ENCODE data around the gene GIT1.

Gene GIT1

GRCh38 chr17:29586676-29587469 is 2.6 kb downstream of the GIT1 start:
- POLR2A ChIA-PET, result interaction anchor here (0.6 to 2.3 kb wide), 5 partner anchors 17 to 293 kb away, joined by 3 to 8 read pairs (median 7); partner anchors contain the start of genes ABHD15, CORO6, NUFIP2 and TP53I13
- no peak for DNase-seq (ENCODE audit: extremely low spot score)
- no peak for TF ChIP-seq ZNF384 (IDR thresholded peaks at IDR 0.05)
- no peak for TF ChIP-seq CTBP1 (IDR thresholded peaks at IDR 0.05; ENCODE audit: borderline replicate concordance)
- CTCF ChIA-PET, result interaction anchor here (0.7 to 1.0 kb wide), 2 partner anchors 22 to 434 kb away, joined by 3 read pairs; no protein-coding TSS in a partner anchor

GRCh38 chr17:29585080-29585751 is 4.2 kb downstream of the GIT1 start:
- no peak for DNase-seq (ENCODE audit: extremely low spot score)
- CTCF ChIA-PET, result no interaction called here
- no peak for TF ChIP-seq CTBP1 (IDR thresholded peaks at IDR 0.05; ENCODE audit: borderline replicate concordance)
- TF ChIP-seq BHLHE40 (IDR thresholded peaks at IDR 0.05; ENCODE audit: borderline replicate concordance), result no peak
- TF ChIP-seq ARNT (IDR thresholded peaks at IDR 0.05), result no peak
- TF ChIP-seq L3MBTL2 (conservative IDR thresholded peaks at IDR 0.05), result no peak
- TF ChIP-seq LEF1 (IDR thresholded peaks at IDR 0.05; ENCODE audit: borderline replicate concordance), result no peak
- TF ChIP-seq SUZ12 (IDR thresholded peaks at IDR 0.05), result no peak
- no peak for TF ChIP-seq SP1 (IDR thresholded peaks at IDR 0.05)
- no peak for TF ChIP-seq FOXK2 (IDR thresholded peaks at IDR 0.05)
- TF ChIP-seq PKNOX1 (IDR thresholded peaks at IDR 0.05), result no peak
- TF ChIP-seq HDGF (IDR thresholded peaks at IDR 0.05; ENCODE audit: borderline replicate concordance), result no peak
- no peak for TF ChIP-seq ZNF384 (IDR thresholded peaks at IDR 0.05)
- TF ChIP-seq NFRKB (IDR thresholded peaks at IDR 0.05), result no peak
- TF ChIP-seq FOXA1 (IDR thresholded peaks at IDR 0.05), result no peak
- no peak for TF ChIP-seq ELF4 (IDR thresholded peaks at IDR 0.05)
- TF ChIP-seq FOXM1 (IDR thresholded peaks at IDR 0.05; ENCODE audit: borderline replicate concordance), result no peak
- no peak for TF ChIP-seq TARDBP (IDR thresholded peaks at IDR 0.05)
- POLR2A ChIA-PET, result interaction anchor here (1.4 kb wide), 1 partner anchor 291 kb away, joined by 4 read pairs; the partner anchor contains the start of gene NUFIP2

- POLR2A ChIA-PET, result interaction anchor here (1.0 kb wide), 1 partner anchor 8 kb away, joined by 7 read pairs; the partner anchor contains the start of gene ANKRD13B
- CTCF ChIA-PET, result no interaction called here
- TF ChIP-seq BHLHE40 (IDR thresholded peaks at IDR 0.05; ENCODE audit: borderline replicate concordance) (no peak), CTBP1 (IDR thresholded peaks at IDR 0.05; ENCODE audit: borderline replicate concordance) (no peak), FOXM1 (IDR thresholded peaks at IDR 0.05; ENCODE audit: borderline replicate concordance) (no peak), NFRKB (IDR thresholded peaks at IDR 0.05) (no peak), PKNOX1 (IDR thresholded peaks at IDR 0.05) (no peak), ARNT (IDR thresholded peaks at IDR 0.05) (no peak), HDGF (IDR thresholded peaks at IDR 0.05; ENCODE audit: borderline replicate concordance) (no peak), ZNF384 (IDR thresholded peaks at IDR 0.05) (no peak), ELF4 (IDR thresholded peaks at IDR 0.05) (no peak), FOXA1 (IDR thresholded peaks at IDR 0.05) (no peak), SP1 (IDR thresholded peaks at IDR 0.05) (no peak), TARDBP (IDR thresholded peaks at IDR 0.05) (no peak), SUZ12 (IDR thresholded peaks at IDR 0.05) (no peak), L3MBTL2 (conservative IDR thresholded peaks at IDR 0.05) (no peak), FOXK2 (IDR thresholded peaks at IDR 0.05) (no peak)
- no peak for DNase-seq (ENCODE audit: extremely low spot score)
Measured at GRCh38 chr17:29584452-29585079, 4.9 kb downstream of the GIT1 start.

DNA sequence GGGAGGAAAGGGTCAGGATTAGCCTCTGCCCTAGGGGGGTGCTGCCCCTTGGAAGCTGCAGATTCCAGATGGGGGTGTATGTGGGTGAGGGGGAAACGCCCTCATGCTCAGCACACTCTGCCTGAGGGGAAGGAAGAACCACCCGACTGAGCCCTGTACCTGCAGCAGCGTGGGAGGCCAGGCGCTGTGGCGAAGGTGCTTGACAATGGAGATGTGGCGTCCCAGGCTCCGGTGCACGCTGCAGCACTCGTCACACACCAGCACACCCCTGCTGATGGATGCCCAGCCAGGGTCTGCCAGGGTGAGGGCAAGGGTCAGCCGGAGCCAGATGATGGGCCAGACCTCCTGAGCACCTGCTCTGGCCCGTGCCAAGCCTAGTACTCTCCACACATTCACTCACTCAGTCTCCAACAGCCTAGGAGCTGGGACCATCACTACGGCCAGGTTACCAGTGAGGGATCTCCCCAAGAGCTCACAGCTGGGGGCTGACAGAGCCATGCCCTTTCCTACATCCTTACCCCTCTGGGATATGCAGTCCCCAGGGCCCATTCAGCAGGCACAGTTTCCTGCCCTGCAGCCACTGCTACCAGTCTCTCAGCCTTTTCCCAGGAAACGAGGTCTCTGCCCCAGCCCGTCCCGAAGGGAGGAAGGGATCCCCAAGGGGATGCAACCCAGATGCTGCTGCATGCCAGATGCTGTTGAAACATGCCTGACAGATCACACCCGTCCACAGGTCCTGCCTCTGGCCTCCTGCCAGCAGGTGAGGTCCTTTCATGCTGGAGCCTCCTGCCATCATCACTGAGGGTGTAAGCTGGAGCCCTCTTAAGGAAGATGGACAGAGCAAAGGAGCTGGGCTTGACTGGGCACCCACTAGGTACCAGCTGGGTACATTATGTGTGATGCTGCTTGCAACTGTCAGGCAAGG is 5.9 kb downstream of the GIT1 start:
- TF ChIP-seq SUZ12 (IDR thresholded peaks at IDR 0.05) (no peak), FOXM1 (IDR thresholded peaks at IDR 0.05; ENCODE audit: borderline replicate concordance) (no peak), NFRKB (IDR thresholded peaks at IDR 0.05) (no peak), ZNF384 (IDR thresholded peaks at IDR 0.05) (no peak), FOXA1 (IDR thresholded peaks at IDR 0.05) (no peak), CTBP1 (IDR thresholded peaks at IDR 0.05; ENCODE audit: borderline replicate concordance) (no peak), ELF4 (IDR thresholded peaks at IDR 0.05) (no peak), ARNT (IDR thresholded peaks at IDR 0.05) (no peak), HDGF (IDR thresholded peaks at IDR 0.05; ENCODE audit: borderline replicate concordance) (no peak), BHLHE40 (IDR thresholded peaks at IDR 0.05; ENCODE audit: borderline replicate concordance) (no peak), TARDBP (IDR thresholded peaks at IDR 0.05) (no peak)
- DNase-seq (ENCODE audit: extremely low spot score), result no peak
- POLR2A ChIA-PET, result interaction anchor here (1.0 to 3.0 kb wide), 2 partner anchors 9 kb away, joined by 7 to 14 read pairs; partner anchors contain the start of gene ANKRD13B
- CTCF ChIA-PET, result no interaction called here

DNA sequence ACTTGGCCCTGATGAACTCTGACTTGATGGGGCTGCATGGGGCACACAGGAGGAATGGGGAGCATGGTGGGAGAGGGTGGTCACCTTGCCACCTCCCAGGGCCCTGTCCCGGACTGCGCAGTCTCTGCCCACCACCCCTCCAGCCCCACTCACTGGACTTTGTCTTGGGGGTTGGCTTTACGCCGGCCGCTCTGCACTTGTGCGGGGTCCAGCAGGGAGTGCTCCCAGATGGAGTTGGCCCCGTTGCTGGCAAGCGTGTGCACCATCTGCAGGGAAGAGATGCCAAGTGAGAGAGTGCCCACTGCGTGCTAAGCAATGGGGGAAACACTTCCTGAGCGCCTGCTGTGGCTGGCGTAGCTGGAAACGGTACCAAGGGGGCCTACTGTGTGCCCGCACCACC is 6.7 kb downstream of the GIT1 start:
- no peak for DNase-seq (ENCODE audit: extremely low spot score)
- POLR2A ChIA-PET, result interaction anchor here (3.0 kb wide), 1 partner anchor 10 kb away, joined by 14 read pairs; the partner anchor contains the start of gene ANKRD13B
- TF ChIP-seq BHLHE40 (IDR thresholded peaks at IDR 0.05; ENCODE audit: borderline replicate concordance) (no peak), ELF4 (IDR thresholded peaks at IDR 0.05) (no peak), NFRKB (IDR thresholded peaks at IDR 0.05) (no peak), PKNOX1 (IDR thresholded peaks at IDR 0.05) (no peak)
- CTCF ChIA-PET, result interaction anchor here (4.1 kb wide), 1 partner anchor 9 kb away, joined by 26 read pairs; the partner anchor contains the start of gene ANKRD13B

Data from HEK293T (cell line).